ENCODE results near the gene ATP8B2.
"Not testable (repeated sequence)": the region's sequence is repeated elsewhere in the genome, so short reads cannot be mapped to it uniquely, and the experiment has no call there.

ATP8B2 gene, protein sequence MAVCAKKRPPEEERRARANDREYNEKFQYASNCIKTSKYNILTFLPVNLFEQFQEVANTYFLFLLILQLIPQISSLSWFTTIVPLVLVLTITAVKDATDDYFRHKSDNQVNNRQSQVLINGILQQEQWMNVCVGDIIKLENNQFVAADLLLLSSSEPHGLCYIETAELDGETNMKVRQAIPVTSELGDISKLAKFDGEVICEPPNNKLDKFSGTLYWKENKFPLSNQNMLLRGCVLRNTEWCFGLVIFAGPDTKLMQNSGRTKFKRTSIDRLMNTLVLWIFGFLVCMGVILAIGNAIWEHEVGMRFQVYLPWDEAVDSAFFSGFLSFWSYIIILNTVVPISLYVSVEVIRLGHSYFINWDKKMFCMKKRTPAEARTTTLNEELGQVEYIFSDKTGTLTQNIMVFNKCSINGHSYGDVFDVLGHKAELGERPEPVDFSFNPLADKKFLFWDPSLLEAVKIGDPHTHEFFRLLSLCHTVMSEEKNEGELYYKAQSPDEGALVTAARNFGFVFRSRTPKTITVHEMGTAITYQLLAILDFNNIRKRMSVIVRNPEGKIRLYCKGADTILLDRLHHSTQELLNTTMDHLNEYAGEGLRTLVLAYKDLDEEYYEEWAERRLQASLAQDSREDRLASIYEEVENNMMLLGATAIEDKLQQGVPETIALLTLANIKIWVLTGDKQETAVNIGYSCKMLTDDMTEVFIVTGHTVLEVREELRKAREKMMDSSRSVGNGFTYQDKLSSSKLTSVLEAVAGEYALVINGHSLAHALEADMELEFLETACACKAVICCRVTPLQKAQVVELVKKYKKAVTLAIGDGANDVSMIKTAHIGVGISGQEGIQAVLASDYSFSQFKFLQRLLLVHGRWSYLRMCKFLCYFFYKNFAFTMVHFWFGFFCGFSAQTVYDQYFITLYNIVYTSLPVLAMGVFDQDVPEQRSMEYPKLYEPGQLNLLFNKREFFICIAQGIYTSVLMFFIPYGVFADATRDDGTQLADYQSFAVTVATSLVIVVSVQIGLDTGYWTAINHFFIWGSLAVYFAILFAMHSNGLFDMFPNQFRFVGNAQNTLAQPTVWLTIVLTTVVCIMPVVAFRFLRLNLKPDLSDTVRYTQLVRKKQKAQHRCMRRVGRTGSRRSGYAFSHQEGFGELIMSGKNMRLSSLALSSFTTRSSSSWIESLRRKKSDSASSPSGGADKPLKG

DNA sequence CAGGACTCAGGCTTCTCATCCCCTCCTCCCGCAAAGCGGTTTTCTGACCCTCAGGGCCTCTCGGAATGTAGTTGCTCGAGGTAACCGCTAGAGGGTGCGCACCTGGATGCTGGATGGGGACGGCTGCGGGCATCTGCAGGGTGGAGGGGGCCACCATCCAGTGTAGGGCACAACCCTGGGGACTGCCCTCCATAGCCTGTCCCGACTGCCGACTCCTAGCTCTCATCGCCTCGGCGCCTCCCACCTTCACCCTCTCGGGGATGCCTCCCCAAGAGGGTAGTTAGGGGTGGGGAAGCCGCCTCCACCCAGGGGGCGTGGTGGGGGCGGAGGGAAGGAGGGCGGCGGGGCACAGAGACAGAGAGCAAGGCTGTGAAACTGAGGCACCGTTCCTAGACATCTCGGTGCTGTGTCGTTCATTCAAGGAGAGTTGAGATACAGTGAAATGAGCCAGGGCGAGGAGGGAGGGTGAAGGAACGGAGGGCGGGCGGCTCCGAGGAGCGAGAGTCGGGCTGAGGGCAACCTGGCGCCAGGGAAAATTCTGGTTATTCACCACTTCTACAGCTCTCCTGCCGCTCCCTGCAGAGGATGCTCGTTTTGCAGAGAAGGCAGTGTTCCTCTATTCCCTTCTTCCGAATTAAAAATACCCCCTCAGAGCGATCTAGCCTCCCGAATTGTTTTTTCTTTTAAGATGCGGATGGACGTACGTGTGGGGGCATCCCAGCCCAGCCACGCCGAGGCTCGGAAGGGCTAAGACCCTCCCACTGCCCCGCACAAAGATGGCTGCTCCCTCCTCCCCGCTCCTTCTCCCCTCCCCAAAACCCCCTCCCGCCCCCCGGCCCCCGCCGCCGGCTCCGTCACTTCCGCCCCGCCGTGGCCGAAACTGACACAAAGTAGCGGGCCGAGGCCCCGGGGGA is at the start of gene ATP8B2:
Gene ATP8B2, plus strand, starts transcription at position 857 of the 914 bp plus-strand sequence. CDS start 2,617 bp downstream, outside the sequence.
- DNase-seq (ENCODE audit: low read depth), result peak; percentile 49

DNA sequence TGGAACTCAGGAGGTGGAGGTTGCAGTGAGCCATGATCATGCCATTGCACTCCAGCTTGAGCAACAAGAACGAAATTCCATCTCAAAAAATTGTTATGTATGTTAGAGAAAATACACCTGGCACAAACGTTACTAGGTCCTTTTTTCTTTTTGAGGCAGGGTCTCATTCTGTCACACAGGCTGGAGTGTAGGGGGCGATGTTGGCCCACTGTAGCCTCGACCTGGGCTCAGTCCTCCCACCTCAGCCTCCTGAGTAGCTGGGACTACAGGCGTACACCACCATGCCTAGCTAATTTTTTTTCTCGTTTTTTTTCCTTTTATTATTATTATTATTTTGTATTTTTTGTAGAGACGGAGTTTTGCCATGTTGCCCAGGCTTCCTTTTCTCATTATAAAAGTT is 48.5 kb upstream of the ATP8B2 start:
- no peak for DNase-seq (ENCODE audit: low read depth)

DNA sequence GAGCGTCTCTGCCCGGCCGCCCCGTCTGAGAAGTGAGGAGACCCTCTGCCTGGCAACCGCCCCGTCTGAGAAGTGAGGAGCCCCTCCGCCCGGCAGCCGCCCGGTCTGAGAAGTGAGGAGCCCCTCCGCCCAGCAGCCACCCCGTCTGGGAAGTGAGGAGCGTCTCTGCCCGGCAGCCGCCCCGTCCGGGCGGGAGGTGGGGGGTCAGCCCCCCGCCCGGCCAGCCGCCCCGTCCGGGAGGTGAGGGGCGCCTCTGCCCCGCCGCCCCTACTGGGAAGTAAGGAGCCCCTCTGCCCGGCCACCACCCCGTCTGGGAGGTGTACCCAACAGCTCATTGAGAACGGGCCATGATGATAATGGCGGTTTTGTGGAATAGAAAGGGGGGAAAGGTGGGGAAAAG is 37.7 kb upstream of the ATP8B2 start:
- DNase-seq (ENCODE audit: low read depth), result not testable (repeated sequence)

DNA sequence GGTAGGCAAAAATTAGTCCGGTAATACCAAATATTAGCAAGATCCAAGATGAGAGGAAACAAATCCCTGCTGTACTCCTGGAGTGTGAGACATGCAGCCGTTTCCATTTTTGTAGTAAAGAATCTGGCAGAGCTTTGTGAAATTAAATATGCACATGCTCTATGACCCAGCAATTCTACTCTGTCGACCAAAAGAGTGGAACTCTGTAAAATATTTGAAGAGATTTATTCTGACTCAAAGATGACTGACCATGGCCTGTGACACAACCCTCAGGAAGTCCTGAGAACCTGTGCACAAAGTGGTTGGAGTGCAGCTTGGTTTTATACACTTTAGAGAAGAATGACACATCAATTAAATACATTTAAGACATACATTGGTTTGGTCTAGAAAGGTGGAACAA is 36.7 kb upstream of the ATP8B2 start:
- DNase-seq (ENCODE audit: low read depth), result no peak

DNA sequence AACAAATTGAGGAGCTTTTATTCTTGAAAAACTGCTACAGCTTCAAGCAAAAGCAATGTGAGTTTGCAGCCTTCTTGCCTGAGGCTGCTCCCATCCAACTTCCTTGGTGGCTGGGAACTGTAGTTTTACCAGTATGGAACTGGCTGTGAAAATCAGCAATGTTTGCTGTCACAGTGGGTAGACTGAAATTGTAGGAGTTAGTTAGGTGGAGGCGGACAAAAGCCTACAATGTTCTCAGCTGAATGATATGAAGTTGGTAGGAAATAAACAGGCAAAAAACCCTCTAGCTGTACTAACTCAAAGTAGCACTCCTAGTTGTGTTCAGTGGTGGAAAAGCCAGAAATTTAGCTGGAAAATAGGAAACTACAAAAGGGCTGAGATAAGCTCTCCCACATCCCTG is 34.4 kb upstream of the ATP8B2 start:
- DNase-seq (ENCODE audit: low read depth), result no peak

DNA sequence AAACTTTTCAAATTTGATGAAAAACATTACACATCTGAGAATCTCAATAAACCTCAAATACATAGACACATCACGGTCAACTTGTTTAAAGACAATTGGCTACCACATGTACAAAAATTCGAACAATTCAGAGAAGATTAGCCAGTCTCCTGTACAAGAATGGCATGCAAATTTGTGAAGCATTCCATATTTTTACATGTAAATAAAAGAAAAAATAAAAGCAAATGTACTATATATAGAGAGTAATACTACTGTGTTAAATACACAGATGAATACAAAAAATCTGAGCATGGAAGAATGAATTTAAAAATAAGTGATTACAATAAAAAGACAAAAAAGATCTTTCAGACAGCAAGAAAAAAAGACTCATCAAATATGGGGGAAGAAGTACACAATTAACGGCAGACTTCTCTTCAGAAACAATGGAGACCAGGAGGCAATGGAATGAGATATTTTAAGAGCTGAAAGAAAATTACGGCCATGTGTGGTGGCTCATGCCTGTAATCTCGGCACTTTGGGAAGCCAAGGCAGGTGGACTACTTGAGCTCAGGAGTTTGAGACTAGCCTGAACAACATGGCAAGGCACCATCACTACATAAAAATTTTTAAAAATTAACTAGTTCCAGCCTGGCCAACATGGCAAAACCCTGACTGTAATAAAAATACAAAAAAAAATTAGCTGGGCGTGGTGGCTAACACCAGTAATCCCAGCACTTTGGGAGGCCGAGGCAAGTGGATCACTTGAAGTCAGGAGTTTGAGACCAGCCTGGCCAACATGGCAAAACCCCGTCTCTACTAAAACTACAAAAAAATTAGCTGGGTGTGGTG is 29.7 kb upstream of the ATP8B2 start:
- DNase-seq (ENCODE audit: low read depth), result no peak

DNA sequence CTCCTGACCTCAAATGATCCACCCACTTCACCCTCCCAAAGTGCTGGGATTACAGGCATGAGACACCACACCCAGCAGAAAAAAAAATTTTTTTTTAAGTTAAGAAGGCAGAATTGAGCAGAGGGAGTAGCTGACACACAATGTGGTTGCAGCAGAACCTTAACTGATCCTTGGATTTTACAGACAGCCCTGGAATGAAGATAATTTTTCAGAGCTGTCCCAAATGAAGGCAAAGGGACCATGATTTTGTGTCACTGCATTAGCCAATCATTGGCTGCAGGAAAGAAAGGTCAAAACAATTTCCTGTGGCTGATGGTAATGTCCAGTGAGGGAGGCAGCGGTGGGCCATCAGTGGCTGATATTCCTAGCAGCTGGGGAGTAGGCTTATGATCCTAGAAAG is 23.7 kb upstream of the ATP8B2 start:
- no peak for DNase-seq (ENCODE audit: low read depth)

DNA sequence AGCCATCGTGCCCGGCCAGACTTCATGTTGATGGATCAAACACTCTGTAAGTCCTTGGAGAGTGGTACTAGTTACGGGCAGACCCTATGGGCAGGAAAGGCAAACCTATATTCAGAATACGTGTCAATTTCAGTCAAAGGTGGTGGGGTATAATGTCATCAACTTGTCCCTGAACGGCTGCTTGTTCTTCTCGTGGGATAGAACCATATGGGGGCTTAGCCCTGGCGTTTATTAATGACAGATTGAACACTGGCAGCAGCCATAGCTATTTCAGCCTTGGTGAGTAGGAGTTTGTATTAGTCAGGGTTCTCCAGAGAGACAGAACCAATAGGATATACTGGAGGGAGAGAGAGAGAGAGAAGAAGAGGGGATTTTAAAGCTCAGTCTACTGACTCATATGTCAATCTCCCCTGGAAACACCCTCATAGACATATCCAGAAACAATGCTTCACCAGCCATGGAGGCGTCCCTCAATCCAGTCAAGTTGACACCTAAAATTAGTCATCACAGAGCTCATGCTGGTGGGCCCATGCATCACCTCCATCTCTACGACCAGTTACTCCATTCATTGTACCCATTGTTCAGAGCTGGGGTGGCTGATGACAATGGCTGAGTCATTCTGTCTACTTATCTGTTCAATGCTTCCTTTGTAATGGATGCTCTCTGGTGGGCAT is 20.5 kb upstream of the ATP8B2 start:
- no peak for DNase-seq (ENCODE audit: low read depth)

DNA sequence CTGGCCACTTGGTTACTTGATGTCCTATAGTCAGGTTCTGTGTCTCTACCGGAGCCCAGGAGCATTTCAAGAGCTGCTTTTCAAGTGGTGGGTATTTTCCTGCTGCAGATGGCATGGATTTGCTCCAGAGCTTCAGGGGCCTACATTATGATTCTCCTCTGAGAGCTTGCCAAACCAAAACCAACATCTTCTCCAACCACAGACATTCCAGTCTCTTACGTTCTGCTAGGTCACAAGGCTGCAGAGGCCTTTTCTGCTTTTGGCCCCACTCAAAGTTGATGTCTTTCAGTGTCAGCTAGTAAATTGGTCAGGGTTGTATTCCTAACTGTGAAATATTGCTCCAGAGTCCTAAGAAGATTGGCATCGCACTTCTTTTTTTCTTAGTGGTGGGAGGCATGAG is 19.2 kb upstream of the ATP8B2 start:
- no peak for DNase-seq (ENCODE audit: low read depth)

DNA sequence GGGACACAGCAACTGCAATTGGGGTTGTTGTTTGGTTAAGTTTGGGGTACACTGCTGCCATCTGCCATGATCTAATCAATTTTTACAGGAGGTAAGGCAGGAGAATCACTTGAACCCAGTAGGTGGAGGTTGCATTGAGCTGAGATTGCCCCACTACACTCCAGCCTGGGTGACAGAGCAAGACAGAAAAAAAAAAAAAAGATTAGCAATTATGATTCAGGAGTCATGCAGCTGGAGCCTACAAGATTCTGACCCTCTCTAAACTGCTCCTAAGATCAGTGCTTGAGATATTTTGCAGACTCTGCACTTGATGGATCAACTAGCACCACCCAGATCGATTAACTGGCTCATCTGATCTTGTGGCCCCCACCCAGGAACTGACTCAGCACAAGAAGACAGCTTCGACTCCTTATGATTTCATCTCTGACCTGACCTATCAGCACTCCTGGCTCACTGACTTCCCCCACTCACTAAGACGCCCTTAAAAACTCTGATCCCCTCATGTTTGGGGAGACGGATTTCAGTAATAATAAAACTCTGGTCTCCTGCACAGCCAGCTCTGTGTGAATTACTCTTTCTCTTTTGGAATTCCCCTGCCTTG is 17.6 kb upstream of the ATP8B2 start:
- DNase-seq (ENCODE audit: low read depth), result not testable (repeated sequence)

DNA sequence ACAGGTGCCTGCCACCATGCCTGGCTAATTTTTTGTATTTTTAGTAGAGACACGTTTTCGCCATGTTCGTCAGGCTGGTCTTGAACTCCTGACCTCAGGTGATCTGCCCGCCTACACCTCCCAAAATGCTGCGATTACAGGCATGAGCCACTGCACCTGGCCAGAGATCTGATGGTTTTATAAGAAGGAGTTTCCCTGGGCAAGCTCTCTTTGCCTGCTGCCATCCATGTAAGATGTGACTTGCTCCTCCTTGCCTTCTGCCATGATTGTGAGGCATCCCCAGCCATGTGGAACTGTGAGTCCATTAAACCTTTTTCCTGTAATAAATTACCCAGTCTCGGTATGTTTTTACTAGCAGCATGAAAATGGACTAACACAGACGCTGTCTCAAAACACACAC is 16.2 kb upstream of the ATP8B2 start:
- DNase-seq (ENCODE audit: low read depth), result not testable (repeated sequence)

DNA sequence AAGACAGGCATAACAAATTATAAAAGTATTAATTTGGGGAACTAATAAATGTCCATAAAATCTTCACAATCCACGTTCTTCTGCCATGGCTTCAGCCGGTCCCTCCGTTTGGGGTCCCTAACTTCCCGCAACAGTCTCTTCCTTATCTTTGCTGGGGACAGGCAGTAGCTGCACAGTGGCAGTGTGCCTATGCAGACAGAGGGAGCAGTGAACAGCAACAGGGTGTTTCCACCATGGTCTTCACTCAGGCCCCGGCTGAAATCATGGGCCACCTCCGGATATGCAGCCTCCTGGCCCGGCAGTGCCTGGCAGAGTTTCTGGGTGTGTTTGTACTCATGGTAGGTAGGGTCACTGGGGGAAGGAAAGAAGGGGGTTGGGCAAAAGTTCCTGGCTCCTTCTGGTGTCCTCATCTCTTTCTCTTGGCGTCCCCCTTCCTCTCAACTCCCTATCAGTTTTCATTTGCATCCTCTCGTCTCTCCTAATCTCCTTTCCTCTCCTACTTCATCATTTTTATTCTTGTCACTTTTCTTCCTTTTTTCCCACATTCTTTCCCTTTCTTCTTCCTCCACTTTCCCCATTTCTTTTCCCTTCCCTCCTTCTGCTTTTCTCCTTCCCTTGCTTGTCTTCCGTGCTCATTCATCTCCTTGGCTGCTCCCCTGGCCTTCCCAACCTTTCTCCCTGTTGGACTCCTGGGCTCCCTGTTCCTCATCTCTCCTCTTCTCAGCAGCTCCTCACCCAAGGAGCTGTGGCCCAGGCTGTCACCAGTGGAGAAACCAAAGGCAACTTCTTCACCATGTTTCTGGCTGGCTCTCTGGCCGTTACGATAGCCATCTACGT is 12.9 kb upstream of the ATP8B2 start:
- DNase-seq (ENCODE audit: low read depth), result not testable (repeated sequence)

DNA sequence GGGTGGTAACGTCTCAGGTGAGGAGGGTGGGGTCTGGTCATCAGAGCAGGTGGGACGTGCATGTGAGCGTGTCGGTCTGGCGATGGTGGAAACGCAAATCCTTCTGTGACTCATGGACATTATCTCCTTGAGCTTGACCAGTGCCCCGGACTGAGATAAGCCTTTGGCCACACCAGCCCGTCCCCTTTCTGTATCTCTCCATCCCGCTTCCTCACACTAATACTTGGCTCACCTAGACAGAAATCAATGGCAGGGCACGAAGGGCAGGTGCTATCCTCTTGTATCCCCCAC is 12.3 kb upstream of the ATP8B2 start:
- DNase-seq (ENCODE audit: low read depth), result no peak

DNA sequence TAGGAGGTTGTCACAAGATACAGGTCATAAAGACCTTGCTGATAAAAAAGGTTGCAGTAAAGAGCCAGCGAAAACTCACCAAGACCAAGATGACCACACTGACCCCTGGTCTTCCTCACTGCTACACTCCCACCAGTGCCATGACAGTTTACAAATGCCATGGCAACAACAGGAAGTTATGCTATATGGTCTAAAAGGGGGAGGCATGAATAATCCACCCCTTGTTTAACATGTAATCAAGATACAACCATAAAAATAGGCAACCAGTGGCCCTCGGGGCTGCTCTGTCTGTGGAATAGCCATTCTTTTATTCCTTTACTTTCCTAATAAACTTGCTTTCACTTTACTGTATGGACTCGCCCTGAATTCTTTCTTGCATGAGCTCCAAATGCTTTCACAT is 11.1 kb upstream of the ATP8B2 start:
- DNase-seq (ENCODE audit: low read depth), result not testable (repeated sequence)

DNA sequence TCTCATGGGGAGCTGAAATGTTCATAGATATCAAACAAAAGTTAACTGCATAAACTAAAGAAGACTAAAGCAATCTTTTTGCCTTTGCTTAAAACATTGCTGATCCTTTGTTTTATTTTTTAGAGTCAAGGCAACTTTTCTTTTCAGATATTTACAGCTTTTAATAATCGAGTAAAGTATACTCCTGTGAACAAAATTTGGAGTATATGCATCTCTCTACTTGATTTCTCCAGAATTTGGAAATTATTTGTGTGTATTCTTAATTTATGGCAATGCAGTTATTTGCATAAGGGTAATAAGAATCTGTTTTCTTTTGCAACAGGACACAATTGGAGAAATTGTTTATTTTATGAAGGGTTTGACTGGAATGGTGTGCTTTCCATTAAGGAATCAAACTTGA is 8.6 kb upstream of the ATP8B2 start:
- no peak for DNase-seq (ENCODE audit: low read depth)

DNA sequence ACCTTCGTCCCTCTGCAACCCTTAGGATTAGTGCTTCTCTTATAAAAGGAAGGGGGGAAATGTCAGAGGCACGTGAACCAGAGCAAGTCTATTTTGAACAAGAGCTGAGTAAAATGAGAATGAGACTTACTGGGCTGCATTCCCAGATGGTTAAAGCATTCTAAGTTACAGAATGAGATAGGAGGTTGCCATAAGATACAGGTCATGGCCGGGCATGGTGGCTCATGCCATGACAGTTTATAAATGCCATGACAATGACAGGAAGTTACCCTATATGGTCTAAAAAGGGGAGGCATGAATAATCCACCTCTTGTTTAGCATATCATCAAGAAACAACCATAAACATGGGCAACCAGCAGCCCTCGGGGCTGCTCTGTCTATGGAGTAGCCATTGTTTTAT is 6.9 kb upstream of the ATP8B2 start:
- no peak for DNase-seq (ENCODE audit: low read depth)

DNA sequence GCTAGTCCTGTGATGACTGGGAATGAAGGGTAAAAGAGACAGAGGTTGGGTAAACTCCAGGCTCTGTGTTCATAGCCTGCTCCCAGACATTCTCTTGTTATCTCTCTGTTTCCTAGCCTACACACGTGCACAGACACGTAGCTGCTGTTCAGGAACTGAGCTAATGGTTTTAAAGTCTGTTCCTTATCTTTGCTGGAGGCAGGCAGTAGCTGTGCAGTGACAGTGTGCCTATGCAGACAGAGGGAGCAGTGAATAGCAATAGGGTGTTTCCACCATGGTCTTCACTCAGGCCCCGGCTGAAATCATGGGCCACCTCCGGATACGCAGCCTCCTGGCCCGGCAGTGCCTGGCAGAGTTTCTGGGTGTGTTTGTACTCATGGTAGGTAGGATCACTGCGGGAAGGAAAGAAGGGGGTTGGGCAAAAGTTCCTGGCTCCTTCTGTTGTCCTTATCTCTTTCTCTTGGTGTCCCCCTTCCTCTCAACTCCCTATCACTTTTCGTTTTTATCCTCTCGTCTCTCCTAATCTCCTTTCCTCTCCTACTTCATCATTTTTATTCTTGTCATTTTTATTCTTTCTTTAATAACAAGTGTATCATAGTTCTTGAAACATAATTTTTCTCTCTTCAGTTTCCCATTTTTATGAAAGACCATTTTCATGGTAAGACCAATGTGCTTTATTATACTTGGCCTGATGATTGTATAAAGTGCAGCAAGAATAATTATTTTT is 4.3 kb upstream of the ATP8B2 start, which contains the start of gene AQP10:
Gene AQP10, plus strand, starts transcription at position 212 of the 727 bp plus-strand sequence. Its CDS starts 63 bp downstream, at position 275.
- no peak for DNase-seq (ENCODE audit: low read depth)

DNA sequence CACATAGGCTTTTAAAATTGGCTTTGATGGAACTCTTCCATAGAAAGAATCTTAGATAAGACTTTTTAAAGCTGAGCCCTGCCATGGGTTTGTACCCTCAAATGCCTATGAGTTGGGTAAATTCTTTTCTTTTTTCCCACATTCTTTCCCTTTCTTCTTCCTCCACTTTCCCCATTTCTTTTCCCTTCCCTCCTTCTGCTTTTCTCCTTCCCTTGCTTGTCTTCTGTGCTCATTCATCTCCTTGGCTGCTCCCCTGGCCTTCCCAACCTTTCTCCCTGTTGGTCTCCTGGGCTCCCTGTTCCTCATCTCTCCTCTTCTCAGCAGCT is 3.8 kb upstream of the ATP8B2 start:
- not testable (repeated sequence) for DNase-seq (ENCODE audit: low read depth)

All from HS-5 (cell line).